NT2/D1 (cell line): ENCODE data around the gene KDM1A.
"Not testable (repeated sequence)": the region's sequence is repeated elsewhere in the genome, so short reads cannot be mapped to it uniquely, and the experiment has no call there.

ENCODE experiments used
- DNase-seq: peaks from one replicate; pipeline ENCODE4 v3.0.0-alpha.2; 2011; ENCODE audit warnings: low read depth, low spot score
- H3K27me3 ChIP-seq: 2 replicates; pipeline ENCODE4 v1.6.0; 2011; ENCODE audit warnings: mild to moderate bottlenecking; ENCODE audit not compliant: insufficient read length, insufficient read depth
- H3K36me3 ChIP-seq: 2 replicates; pipeline ENCODE4 v1.6.1; 2011; ENCODE audit warnings: mild to moderate bottlenecking, low read length, mixed read lengths; ENCODE audit not compliant: insufficient read depth, insufficient read length
- H3K4me1 ChIP-seq: 2 replicates; pipeline ENCODE4 v1.5.1; 2011; ENCODE audit not compliant: insufficient read depth, insufficient read length
- H3K4me3 ChIP-seq: 2 replicates; pipeline ENCODE4 v1.5.1; 2011; ENCODE audit warnings: low read depth; ENCODE audit not compliant: insufficient read length
- H3K9ac ChIP-seq: 2 replicates; pipeline ENCODE4 v1.6.0; 2011; ENCODE audit warnings: low read depth; ENCODE audit not compliant: insufficient read length
- H3K9me3 ChIP-seq: 2 replicates; pipeline ENCODE4 v1.5.1; 2011; ENCODE audit warnings: mild to moderate bottlenecking, low read length; ENCODE audit not compliant: insufficient read depth
- SUZ12 ChIP-seq: IDR thresholded peaks from 2 replicates; pipeline ENCODE4 v1.6.1; 2011; ENCODE audit not compliant: insufficient read length, insufficient read depth; ENCODE audit errors: extremely low read depth
- YY1 ChIP-seq: IDR thresholded peaks from 2 replicates; pipeline ENCODE4 v1.6.1; 2011; ENCODE audit not compliant: insufficient read length, insufficient read depth
- ZNF274 ChIP-seq: IDR thresholded peaks from 2 replicates; pipeline ENCODE4 v1.6.1; 2011; ENCODE audit warnings: mild to moderate bottlenecking, low read depth, low read length

Gene KDM1A

GRCh38 chr1:22976461-22977243, 42.6 kb upstream of the KDM1A start:
- H3K9ac ChIP-seq = no peak overlapping the region
- H3K4me1 ChIP-seq = peaks cover under 1% of the 10 kb centered on the region
- no peaks in the 10 kb centered on the region for H3K9me3 ChIP-seq
- peak; percentile 55 for DNase-seq
- no peak overlapping the region for H3K4me3 ChIP-seq
- H3K36me3 ChIP-seq = no peaks in the 10 kb centered on the region
- H3K27me3 ChIP-seq = no peaks in the 10 kb centered on the region
- no peak for TF ChIP-seq ZNF274
- peak; percentile 48 for TF ChIP-seq YY1

- TF ChIP-seq ZNF274 (no peak), YY1 (no peak), SUZ12 (no peak)
- H3K4me1 ChIP-seq = no peaks in the 10 kb centered on the region
- H3K9me3 ChIP-seq = no peaks in the 10 kb centered on the region
- H3K27me3 ChIP-seq = no peaks in the 10 kb centered on the region
- H3K9ac ChIP-seq = no peak overlapping the region
- no peak for DNase-seq
- H3K36me3 ChIP-seq = no peaks in the 10 kb centered on the region
- no peak overlapping the region for H3K4me3 ChIP-seq
These were observed 41.0 kb upstream of the KDM1A start for GRCh38 chr1:22978299-22978698.

GRCh38 chr1:22980471-22980790, 38.8 kb upstream of the KDM1A start:
- not testable (repeated sequence) for DNase-seq

GRCh38 chr1:22983944-22984343, 35.3 kb upstream of the KDM1A start:
- no peaks in the 10 kb centered on the region for H3K36me3 ChIP-seq
- DNase-seq = no peak
- H3K4me1 ChIP-seq = no peaks in the 10 kb centered on the region
- no peaks in the 10 kb centered on the region for H3K9me3 ChIP-seq
- H3K4me3 ChIP-seq = no peak overlapping the region
- TF ChIP-seq ZNF274 = no peak
- TF ChIP-seq YY1 = no peak
- no peak for TF ChIP-seq SUZ12
- H3K9ac ChIP-seq = no peak overlapping the region
- no peaks in the 10 kb centered on the region for H3K27me3 ChIP-seq

More at GRCh38 chr1:22980471-22980790, 38.8 kb upstream of the KDM1A start:
- H3K9me3 ChIP-seq, H3K27me3 ChIP-seq, H3K4me3 ChIP-seq, H3K36me3 ChIP-seq, H3K4me1 ChIP-seq, H3K9ac ChIP-seq: not testable (repeated sequence)

GRCh38 chr1:22992384-22992783, 26.9 kb upstream of the KDM1A start:
- H3K9me3 ChIP-seq = peaks cover 39% of the 10 kb centered on the region
- H3K4me1 ChIP-seq, H3K9ac ChIP-seq, DNase-seq, H3K36me3 ChIP-seq, H3K4me3 ChIP-seq, H3K27me3 ChIP-seq: not testable (repeated sequence)

GRCh38 chr1:22993220-22993795, 26.0 kb upstream of the KDM1A start:
- not testable (repeated sequence) for H3K9ac ChIP-seq, H3K4me3 ChIP-seq, DNase-seq, H3K4me1 ChIP-seq, H3K27me3 ChIP-seq, H3K36me3 ChIP-seq
- peaks cover 39% of the 10 kb centered on the region for H3K9me3 ChIP-seq

GRCh38 chr1:22995774-22996173, 23.5 kb upstream of the KDM1A start:
- Histone ChIP-seq H3K9me3 (peaks cover 39% of the 10 kb centered on the region), H3K4me3 (no peak overlapping the region), H3K9ac (no peak overlapping the region), H3K4me1 (no peaks in the 10 kb centered on the region), H3K36me3 (no peaks in the 10 kb centered on the region), H3K27me3 (no peaks in the 10 kb centered on the region)
- no peak for DNase-seq
- TF ChIP-seq YY1 = no peak
- no peak for TF ChIP-seq SUZ12
- TF ChIP-seq ZNF274 = no peak

- DNase-seq, H3K36me3 ChIP-seq, H3K4me1 ChIP-seq, H3K27me3 ChIP-seq, H3K4me3 ChIP-seq, H3K9ac ChIP-seq: not testable (repeated sequence)
- H3K9me3 ChIP-seq = peaks cover 34% of the 10 kb centered on the region
These were observed 21.7 kb upstream of the KDM1A start for GRCh38 chr1:22997528-22997927.

- H3K9ac ChIP-seq, H3K36me3 ChIP-seq, H3K27me3 ChIP-seq, H3K4me1 ChIP-seq, DNase-seq, H3K9me3 ChIP-seq, H3K4me3 ChIP-seq: not testable (repeated sequence)
These were observed 19.1 kb upstream of the KDM1A start for GRCh38 chr1:23000133-23000532.

- not testable (repeated sequence) for H3K4me1 ChIP-seq, H3K4me3 ChIP-seq, H3K9me3 ChIP-seq, H3K27me3 ChIP-seq, H3K9ac ChIP-seq, H3K36me3 ChIP-seq, DNase-seq
These were observed 17.1 kb upstream of the KDM1A start for GRCh38 chr1:23002218-23002617.
